Measurements from ENCODE around the gene TOX2.

TOX2 gene

DNA sequence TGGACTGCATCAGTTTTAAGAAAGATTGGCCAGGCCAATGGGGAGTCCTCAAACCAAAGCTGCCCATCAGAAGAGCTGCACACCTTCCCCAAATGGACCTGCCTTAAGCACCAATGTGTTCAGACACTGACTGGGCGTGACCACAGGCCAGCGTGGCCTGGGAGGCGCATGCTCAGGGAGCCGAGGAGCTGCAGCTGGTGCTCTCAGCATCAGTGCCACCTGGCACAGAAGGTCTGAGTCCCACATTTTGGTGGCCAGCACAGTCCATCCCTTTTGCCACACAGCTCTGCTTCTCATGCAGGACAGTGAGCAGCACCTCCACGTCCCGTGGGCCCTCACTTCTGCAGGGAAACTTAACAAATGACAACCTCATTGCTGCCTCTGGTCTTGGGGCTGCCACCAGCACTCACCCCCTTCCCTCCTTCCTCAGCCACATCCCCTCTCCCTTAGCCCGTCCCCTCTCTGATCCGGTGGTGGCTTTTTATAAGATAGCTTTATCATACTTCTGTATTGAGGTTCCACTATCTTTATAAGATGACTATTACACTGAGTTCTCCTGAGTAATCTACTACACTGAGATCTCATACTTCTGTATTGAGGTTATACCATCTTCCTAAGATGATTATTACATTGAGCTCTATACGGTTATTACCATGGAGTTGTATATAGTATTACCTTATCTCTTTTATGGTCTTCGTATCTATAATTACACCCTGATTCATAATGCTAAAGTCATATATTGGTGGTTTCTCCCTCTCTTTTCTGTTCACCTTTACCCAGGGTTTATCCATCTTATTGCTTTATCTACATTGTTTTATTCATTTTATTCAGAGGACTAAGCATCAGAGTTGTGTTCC is 109.1 kb downstream of the TOX2 start:
- no peak for DNase-seq

DNA sequence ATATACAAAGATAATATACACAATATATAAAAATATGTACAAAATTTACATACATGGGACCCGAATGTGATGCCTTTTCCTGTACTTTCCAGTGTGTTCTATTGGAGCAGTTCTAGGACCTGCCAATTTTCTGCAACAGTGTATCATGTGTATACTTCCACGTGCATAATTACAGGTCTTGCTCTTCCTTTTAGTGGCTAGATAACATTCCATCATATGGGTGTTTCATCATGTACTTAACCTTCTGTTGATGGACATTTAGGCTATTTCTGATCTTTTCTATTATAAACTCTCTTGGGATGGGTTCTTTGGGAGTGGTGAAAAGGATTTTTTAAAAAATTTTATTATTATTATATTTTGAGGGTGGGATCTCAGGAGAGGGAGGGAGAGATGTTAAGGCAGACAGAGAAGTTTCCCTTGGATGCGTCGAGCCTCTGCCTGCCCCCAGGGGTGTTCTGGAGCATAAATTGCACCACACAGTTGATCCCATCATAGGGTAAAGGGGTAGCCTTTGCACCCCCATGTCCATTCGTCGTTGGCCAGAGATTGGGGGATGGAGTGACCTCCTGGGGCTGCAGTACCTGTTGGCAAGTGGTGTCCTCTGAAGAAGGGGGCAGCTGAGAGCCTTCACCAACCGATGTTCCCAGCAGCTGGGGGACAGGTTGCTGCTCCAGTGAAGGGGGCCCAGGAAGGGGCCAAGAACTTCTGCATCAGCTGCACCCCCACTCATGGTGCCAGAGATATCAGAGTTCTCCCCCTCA is 110.3 kb downstream of the TOX2 start:
- DNase-seq: no peak

GRCh38 chr20:44025756-44026155 is 111.1 kb downstream of the TOX2 start:
- no peak for DNase-seq

GRCh38 chr20:44026647-44027342 is 112.1 kb downstream of the TOX2 start:
- DNase-seq: no peak

DNA sequence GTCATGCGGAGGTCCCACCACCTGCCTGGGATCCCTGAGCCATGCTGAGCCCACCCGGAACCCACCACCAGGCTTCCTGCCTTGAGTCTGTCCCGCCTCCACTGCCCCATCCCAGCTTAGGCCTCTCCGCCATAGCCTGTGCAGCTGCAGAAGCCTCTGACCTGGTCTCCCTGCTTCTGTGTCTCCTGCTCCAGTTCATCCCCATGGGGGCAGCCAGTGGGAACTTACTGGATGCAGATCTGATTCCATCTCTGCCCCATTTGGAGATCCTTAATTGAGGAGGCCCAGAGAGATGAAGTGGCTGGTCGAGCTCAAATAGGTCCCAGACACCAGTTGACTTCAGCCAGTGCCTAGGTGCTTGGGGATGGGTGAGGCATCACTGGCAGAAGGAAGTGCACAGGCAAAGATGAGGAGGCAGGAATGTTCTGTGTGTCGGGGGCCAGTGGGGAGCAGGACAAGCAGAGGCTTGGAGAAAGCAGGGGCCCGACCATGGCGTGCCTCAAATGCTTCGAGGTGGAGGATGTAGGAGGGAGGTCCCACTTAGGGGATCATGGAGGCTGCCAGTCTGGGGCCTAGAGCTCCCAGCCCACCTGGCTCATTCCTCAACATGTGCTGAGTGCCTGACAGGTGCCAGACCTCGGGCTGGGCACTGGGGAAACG is 112.8 kb downstream of the TOX2 start:
- no peak for DNase-seq

GRCh38 chr20:44028003-44028730 is 113.5 kb downstream of the TOX2 start:
- no peak for DNase-seq

- no peak for DNase-seq
Measured at GRCh38 chr20:44028868-44029847, 114.5 kb downstream of the TOX2 start.

- no peak for DNase-seq
Measured at GRCh38 chr20:44029848-44030230, 115.2 kb downstream of the TOX2 start.

DNA sequence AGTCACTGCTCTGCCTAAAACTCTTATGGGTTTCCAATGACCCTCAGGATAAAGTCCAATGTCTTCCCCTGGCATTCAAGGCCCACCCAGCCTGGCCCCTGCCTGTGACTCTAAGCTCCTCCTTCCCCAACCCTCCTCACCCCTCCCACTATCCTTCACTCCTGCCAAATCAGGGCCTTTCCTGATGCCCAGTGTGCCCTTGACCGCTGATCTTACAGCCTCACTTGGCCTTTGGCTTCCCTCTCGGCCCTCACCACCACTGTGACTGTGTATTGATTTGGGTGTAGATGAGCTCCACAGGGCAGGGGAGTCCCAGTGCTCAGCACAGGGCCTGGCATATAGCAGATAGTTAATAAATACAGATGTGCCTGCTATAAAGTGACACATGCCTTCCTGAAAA is 115.7 kb downstream of the TOX2 start:
- DNase-seq: no peak

- no peak for DNase-seq
Measured at GRCh38 chr20:44031001-44031574, 116.4 kb downstream of the TOX2 start.

GRCh38 chr20:44031781-44032582 is 117.3 kb downstream of the TOX2 start:
- no peak for DNase-seq

DNA sequence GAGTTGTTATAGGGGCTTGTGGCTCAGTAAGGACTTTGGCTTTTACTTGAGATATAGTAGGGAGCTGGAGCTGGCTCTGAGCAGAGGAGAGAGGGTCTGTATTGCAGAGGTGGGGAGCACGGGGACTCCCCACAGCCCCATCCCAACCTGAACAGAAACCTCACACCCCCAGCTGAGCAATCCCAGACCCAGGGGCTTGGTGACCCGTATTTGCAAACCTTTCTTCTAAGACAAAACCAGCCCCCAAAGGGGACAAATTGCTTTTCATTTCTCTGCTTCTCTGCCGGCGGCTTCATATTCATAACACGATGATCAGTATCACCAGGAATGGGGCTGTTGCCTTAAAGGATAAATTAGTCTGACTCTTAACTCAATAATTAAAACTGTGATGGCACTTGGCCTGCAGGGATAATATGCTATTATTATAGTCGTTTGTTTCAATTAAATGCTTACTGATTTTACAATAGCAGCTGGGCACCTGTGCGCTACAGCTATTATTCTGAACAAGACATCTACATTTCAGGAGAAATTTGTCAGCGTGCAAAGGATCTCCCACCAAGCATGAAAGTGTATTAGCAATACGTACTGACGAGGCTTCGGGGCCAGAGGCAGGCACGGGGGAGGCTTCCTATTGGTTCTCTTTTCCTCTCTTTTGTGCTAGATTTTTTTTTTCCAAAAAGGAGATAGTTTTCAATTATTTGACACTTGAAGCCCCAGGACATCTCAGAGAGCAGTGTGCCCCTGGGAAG is 118.1 kb downstream of the TOX2 start:
- no peak for DNase-seq

- no peak for DNase-seq
Measured at GRCh38 chr20:44033344-44033743, 118.7 kb downstream of the TOX2 start.

DNA sequence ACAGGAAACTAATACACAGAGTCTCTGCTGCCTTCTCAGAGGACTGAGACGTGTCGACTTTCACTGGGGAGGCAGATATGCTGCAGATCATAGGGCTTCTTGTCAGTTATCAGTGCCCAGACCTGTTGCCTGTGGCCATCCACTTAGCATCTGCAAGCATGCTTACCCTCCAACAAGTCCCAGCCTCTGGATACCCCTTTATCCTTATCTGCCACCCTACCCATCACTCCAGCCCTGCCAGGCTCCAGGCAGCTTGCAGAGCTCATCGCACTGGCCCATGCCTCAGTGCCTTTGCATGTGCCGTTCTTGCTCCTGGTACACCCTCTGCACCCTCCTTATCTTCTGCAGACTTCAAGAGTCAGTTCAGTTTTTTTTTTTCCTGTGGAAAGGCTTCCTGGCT is 119.2 kb downstream of the TOX2 start:
- no peak for DNase-seq

GRCh38 chr20:44034451-44034850 is 119.8 kb downstream of the TOX2 start:
- no peak for DNase-seq

DNA sequence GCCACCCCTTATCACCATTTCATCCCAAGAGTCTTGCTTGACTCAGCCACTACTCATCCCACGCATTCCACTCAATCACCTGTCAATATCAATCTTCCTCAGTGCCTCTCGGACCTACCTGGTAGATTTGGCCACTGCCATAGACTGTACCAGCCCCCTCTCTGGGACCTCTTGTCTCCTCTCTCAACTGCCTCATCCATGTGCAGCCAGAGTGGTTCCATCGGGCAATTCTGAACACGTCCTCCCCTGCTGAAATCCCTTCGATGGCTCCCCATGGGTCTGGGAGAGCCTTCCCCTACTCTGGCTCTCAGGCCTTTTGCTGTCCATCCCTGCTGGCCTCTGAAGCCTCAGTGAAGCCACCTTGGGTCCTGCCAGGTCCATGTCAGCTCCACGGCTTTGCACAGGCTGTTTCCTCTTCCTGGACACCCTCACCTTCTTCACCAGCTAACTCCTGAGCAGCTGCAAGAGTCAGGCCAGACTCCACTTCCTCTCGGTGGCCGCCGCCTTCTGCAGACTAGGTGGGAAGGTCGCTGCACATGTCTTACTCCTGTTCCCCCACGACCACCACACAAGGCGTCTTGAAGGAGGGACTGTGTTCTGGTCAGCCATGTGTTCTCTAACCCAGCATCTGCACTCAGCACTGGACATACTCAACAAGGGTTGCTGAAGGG is 120.4 kb downstream of the TOX2 start:
- no peak for DNase-seq

DNA sequence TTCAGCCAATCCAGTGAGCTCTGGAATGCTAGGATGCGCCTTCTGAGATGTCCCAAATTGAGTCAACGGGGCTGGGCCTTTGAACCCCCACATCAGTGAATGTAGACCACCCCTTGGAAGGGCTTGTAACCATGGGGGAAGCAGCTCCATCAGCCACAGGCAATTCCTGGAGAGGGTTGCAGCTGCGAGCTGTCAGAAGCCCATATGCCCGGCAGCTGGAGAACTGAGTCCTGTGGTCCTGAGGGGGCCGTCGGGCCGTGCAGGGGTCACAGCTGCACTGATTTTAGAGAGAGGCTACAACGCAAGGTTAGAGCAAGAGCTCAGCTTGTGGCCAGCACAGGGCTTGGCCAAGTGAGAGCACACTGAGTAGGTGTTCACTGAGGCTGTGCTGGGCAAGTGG is 121.3 kb downstream of the TOX2 start:
- DNase-seq: no peak

- DNase-seq: no peak
Measured at GRCh38 chr20:44036441-44036840, 121.8 kb downstream of the TOX2 start.
